ENCODE data around the gene FAAP20.

The FAAP20 gene

DNA sequence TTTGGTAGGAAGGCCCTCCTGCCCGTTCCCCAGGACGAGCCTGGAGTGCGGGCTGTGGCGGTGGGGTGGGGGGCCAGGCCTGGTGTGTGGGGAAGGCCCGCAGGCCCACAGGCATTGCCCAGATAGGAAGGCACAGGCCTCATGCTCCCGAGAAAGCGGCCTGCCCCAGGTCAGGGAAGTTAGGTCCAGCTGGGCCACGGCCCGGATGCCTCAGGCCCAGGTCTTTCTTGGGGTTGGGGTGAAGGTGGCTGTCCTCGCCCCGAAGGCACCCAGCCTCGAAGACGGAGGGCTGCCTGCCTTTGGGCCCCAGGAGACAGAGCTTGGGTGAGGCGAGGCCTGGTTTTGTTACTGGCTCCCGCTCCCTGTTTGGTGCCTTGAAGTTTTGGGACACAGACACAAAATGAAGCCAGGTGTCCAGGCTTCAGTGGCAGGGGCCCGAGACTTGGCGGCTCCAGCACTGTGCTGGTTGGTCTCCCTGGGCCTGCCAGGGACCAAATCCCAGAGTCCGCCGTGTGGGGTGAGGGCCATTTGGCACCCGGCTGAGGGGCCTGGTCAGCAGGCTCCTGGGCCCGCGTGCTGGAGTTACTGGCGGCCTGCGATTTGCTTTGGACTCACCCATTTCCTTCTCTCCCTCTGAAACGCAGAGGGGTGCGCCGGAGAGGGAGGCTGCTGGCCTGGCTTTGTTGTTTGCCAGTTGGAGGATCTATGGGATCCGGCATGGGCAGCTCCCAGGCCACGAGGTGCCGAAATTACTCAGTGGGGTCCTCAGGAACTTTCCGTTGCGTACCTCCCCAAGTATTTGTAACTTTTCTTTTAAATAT lies 35.5 kb upstream of the FAAP20 start:
- no peak for DNase-seq (ENCODE audit: low read depth in 2 of 2)

DNA sequence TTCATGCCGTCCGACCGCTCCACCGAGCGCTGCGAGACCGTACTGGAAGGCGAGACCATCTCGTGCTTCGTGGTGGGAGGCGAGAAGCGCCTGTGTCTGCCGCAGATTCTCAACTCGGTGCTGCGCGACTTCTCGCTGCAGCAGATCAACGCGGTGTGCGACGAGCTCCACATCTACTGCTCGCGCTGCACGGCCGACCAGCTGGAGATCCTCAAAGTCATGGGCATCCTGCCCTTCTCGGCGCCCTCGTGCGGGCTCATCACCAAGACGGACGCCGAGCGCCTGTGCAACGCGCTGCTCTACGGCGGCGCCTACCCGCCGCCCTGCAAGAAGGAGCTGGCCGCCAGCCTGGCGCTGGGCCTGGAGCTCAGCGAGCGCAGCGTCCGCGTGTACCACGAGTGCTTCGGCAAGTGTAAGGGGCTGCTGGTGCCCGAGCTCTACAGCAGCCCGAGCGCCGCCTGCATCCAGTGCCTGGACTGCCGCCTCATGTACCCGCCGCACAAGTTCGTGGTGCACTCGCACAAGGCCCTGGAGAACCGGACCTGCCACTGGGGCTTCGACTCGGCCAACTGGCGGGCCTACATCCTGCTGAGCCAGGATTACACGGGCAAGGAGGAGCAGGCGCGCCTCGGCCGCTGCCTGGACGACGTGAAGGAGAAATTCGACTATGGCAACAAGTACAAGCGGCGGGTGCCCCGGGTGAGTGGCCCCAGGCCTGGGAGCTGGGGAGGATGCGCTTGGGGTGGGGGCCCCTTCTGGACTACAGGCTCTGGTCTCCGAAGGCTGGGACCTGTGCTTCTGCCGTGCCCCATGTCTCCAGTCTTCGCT lies 34.7 kb upstream of the FAAP20 start:
- no peak for DNase-seq (ENCODE audit: low read depth in 2 of 2)

DNA sequence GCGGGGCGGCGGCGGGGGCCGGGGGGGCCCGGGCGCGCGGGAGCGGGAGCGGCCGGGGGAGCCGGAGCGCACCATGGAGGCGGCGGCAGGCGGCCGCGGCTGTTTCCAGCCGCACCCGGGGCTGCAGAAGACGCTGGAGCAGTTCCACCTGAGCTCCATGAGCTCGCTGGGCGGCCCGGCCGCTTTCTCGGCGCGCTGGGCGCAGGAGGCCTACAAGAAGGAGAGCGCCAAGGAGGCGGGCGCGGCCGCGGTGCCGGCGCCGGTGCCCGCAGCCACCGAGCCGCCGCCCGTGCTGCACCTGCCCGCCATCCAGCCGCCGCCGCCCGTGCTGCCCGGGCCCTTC lies 34.1 kb upstream of the FAAP20 start:
- DNase-seq (ENCODE audit: low read depth in 2 of 2): no peak

DNA sequence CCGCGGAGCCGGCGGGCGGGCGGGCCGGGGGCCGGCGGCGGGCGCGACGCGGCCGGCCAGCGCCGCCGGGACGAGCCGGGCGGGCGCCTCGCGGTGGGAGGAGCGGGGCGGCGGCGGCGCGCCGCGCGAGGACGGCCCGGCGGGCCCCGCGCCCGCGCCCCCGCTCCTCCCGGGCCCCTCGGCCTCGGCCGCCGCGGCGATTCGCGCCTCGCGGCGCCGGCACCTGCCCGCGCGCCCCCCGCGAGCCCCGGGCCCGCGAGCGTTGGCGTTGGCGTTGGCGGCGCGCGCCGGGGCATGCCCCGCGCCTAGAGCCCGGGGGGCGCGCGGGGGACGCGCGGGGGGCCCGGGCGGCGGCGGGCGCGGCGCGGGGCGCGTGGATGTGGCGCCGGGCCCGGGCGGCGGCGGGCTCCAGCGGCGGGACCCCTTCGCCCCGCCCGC lies 33.6 kb upstream of the FAAP20 start, which contains the start of gene SKI:
TSS of gene SKI (plus strand) at position 163 of the 438 bp plus-strand sequence. CDS start 448 bp downstream, outside the sequence.
- no peak for DNase-seq (ENCODE audit: low read depth in 2 of 2)

- peak; percentile 78 to 88 for DNase-seq (ENCODE audit: low read depth in 2 of 2)
Observed at GRCh38 chr1:2227346-2228156, 33.0 kb upstream of the FAAP20 start.

GRCh38 chr1:2226525-2227345 lies 32.2 kb upstream of the FAAP20 start:
- DNase-seq (ENCODE audit: low read depth in 2 of 2): no peak

DNA sequence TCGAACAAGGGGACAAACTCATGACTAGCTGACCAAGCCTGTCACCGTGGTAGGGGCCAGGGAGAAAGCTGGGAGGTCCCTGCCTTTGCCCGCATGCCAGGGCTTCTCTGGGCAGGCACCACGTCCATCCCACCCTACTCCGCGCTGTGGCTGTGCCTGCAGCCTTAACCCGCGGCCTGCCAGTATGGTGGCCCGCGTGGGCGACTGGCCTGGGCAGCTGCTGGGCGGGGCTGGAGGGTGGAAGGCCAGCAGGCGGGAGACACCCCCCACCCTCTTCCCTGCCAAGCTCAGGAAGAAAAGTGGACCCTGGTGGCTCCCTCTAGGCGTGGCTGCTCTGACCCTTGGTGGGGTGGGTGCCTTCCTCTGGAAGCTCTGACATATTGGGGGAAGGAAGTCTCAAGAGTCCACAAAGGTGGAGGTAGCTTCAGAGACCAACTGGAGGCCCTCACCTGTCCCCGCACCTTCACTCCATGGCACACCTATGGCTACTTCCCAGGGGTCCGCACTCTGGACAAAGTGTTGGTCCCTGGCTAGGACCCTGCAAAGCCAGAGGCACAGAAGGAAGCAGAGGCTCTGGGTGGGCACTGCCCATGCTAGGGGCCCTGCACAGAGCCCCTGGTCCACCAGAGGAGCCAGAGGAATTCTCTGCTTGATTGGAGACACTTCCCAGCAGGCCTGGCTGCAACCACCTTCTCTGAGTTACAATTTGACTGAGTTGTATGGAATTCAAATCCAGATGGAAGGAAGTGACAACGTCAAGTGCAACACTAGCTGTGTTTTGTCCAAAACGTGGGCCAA lies 30.3 kb upstream of the FAAP20 start:
- DNase-seq (ENCODE audit: low read depth in 2 of 2): no peak

DNA sequence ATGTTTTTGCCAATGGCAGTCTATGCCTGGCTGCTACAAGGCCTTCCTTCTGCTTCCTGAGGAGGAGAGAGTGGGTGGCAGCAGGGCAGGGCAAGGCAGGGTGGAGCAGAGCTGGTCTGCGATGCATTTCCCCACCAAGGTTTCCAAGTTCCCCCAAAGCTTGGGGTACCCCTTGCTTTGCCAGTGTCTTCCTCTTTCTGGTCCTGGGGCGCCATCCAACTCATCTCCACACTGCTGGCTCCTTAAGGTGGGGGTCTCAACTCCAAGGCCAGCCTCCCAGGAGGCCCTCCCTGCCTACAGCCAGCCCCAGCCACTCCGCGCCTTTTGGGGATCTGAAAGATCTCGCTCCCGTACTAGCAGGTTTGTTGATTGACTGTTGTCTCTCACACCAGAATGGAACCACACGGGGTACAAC lies 29.6 kb upstream of the FAAP20 start:
- DNase-seq (ENCODE audit: low read depth in 2 of 2): no peak

GRCh38 chr1:2221271-2221670 lies 26.7 kb upstream of the FAAP20 start:
- DNase-seq (ENCODE audit: low read depth in 2 of 2): no peak

DNA sequence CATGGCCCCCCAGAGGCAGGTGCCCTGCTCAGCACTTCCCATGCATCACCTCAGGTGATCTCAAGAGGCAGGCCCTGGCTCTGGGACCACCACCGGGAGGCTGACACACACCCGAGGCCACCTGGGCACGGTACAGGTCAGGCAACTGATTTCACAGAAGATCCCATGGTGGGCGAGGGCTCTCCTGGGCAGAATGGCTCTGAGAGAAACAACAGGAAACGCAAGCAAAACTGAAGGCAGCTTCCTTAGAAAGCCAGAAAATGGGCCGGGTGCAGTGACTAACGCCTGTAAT lies 22.1 kb upstream of the FAAP20 start:
- no peak for DNase-seq (ENCODE audit: low read depth in 2 of 2)

- DNase-seq (ENCODE audit: low read depth in 2 of 2): no peak
Observed at GRCh38 chr1:2215909-2216766, 21.6 kb upstream of the FAAP20 start.

DNA sequence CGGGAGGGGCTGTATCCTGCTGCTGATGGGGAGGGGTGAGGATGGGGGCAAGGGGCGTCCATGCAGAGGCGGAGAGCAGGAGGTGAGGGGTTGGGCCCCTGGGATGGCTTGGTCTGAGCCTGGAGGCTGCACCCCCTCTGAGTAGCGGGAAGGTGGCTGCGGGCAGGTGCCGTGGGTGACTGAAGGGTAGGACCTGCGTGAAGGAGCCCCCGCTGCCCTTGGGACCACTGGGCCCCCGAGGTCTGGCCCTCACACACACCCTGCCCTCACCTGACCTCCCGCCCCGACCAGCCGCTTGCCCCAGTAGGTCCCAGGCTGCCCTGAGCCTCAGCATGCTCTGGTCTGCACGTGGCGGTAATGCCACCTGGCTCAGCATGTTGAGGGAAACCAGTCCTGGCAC lies 20.8 kb upstream of the FAAP20 start:
- no peak for DNase-seq (ENCODE audit: low read depth in 2 of 2)

- DNase-seq (ENCODE audit: low read depth in 2 of 2): no peak
Observed at GRCh38 chr1:2214541-2215241, 20.1 kb upstream of the FAAP20 start.

GRCh38 chr1:2213576-2214505 lies 19.3 kb upstream of the FAAP20 start:
- DNase-seq (ENCODE audit: low read depth in 2 of 2): no peak

DNA sequence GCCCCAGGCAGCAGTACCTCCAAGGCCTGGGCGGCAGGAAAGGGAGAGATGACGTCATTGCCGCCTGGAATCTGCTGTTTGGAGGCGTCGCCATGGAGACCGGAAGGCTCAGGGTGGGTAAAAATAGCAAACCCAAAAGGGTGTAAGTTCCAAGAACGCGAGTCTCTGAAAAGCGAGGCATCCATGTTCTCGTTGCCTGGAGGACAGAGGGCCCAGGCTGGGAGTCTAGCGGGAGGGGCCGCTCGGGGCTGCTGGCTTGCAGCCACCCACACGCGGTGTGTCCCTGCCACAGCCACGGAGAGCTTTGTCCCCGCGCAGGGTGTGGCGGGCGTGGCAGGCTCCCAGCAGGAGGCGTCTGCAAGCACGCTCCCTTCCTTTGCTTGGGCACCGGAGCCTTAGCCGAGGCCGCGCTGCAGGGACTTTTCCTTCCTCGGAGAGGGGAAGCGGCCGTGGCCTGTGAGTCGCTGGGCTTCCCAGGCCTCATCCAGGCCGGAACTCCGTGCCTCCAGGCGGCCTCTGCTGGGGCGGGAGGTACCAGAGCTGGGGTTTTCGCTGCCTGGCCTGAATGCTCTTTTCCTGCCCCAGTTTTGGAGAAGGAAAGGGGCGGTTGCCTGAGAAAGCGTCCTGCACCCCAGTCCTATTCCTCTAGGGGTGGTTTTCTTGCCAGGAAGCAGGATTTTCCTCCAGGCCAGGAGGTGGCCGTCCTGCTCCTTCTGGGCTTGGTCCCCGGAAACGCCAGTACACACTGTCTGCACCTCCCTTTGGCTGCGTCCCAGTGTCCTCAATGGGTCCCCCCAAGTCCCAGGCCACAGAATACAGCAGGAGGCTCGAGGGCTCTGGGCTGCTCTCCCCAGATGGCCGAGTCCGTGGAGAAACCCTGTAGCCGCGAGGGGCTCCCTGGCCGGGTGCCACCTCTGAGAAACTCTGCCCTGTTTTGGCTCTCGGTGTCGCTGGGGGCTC lies 18.2 kb upstream of the FAAP20 start:
- no peak for DNase-seq (ENCODE audit: low read depth in 2 of 2)

DNA sequence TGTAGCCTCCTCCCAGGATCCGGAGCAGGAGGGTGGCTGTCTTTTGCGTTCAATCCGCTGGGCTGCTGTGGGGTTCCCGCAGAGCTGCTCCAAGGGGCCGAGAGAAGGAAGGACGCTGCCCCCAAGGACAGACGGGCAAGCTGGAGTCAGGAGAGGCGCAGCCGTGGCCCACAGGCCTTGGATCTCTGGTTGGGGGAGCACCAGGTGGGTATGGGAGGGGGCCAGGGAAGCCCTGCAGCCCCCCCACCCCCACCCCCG lies 17.6 kb upstream of the FAAP20 start:
- DNase-seq (ENCODE audit: low read depth in 2 of 2): no peak

DNA sequence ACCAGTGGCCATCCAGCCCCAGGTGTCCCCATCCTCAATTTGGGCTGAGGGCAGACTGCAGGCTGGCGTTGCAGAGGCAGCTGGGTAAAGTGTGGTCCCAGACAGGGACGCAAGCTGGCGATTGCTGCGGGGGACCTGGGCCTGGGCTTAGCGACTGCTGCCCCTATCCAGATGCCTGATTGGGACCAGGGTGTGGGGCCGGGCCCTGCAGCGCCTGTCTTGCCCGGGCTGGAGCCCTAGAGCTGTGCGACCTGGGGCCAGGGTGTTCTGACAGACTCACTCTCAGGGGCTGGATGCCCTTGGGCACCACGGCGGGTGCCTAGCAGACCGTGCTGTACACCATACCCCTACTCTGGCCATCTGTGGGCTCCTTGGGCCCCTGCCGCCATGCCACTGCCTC lies 16.2 kb upstream of the FAAP20 start:
- DNase-seq (ENCODE audit: low read depth in 2 of 2): no peak

Measured in stimulated activated CD8-positive, alpha-beta memory T cell treated with anti-CD3 and anti-CD28 coated beads, Interleukin-15, amount 100 ng/mL, for 4 hours (primary cell).